ENCODE results near the gene STXBP1. TPM values are rescaled to one million over a fixed set of nuclear protein-coding genes. Genes with fewer than 3 reads are reported as not detected.

Gene STXBP1
- total RNA-seq, 1 experiment from 2014 or later = 10.9 TPM

GRCh38 chr9:127730262-127730661, 118.2 kb downstream of the STXBP1 start:
- H3K4me1 ChIP-seq (ENCODE audit: insufficient read depth, low read length, poor library complexity, severe bottlenecking) = peaks cover 6% of the 10 kb centered on the region
- no peaks in the 10 kb centered on the region for H3K36me3 ChIP-seq (ENCODE audit: insufficient read depth, low read length, poor library complexity, severe bottlenecking)
- no peak for DNase-seq (ENCODE audit: low spot score)
- BruUV-seq (replicated peaks) = no TSS peak
- H3K27me3 ChIP-seq (replicated peaks; ENCODE audit: insufficient read depth, low read depth, low read length, poor library complexity) = no peaks in the 10 kb centered on the region
- no peaks in the 10 kb centered on the region for H3K9me3 ChIP-seq (ENCODE audit: low read depth, low read length, poor library complexity, severe bottlenecking)
- TF ChIP-seq CTCF (conservative IDR thresholded peaks at IDR 0.05; ENCODE audit: low read depth, low read length) (no peak), EZH2 (IDR thresholded peaks at IDR 0.05; ENCODE audit: borderline replicate concordance, low read depth, low read length, poor library complexity, severe bottlenecking) (no peak)
- intact Hi-C loops (cut with micrococcal nuclease; ENCODE audit: unreplicated experiment) = no loop called here
- CTCF ChIA-PET = no interaction called here
- POLR2A ChIA-PET (ENCODE audit: low non-redundant PET) = no interaction called here
- H3K4me3 ChIP-seq (ENCODE audit: low read depth, low read length, poor library complexity, severe bottlenecking) = no peak overlapping the region
- no peak overlapping the region for H3K27ac ChIP-seq (ENCODE audit: low read depth, low read length, poor library complexity, severe bottlenecking)

- Histone ChIP-seq H3K27me3 (replicated peaks; ENCODE audit: insufficient read depth, low read depth, low read length, poor library complexity) (no peaks in the 10 kb centered on the region), H3K4me1 (ENCODE audit: insufficient read depth, low read length, poor library complexity, severe bottlenecking) (peaks cover 10% of the 10 kb centered on the region), H3K9me3 (ENCODE audit: low read depth, low read length, poor library complexity, severe bottlenecking) (no peaks in the 10 kb centered on the region), H3K27ac (ENCODE audit: low read depth, low read length, poor library complexity, severe bottlenecking) (no peak overlapping the region), H3K36me3 (ENCODE audit: insufficient read depth, low read length, poor library complexity, severe bottlenecking) (no peaks in the 10 kb centered on the region), H3K4me3 (ENCODE audit: low read depth, low read length, poor library complexity, severe bottlenecking) (no peak overlapping the region)
- no peak for DNase-seq (ENCODE audit: low spot score)
- TF ChIP-seq EZH2 (IDR thresholded peaks at IDR 0.05; ENCODE audit: borderline replicate concordance, low read depth, low read length, poor library complexity, severe bottlenecking) (no peak), CTCF (conservative IDR thresholded peaks at IDR 0.05; ENCODE audit: low read depth, low read length) (no peak)
- no TSS peak for BruUV-seq (replicated peaks)
- ChIA-PET CTCF (no interaction called here), POLR2A (ENCODE audit: low non-redundant PET) (no interaction called here)
- intact Hi-C loops (cut with micrococcal nuclease; ENCODE audit: unreplicated experiment) = no loop called here
Measured at GRCh38 chr9:127730799-127731410, 118.8 kb downstream of the STXBP1 start.

- Histone ChIP-seq H3K27me3 (replicated peaks; ENCODE audit: insufficient read depth, low read depth, low read length, poor library complexity) (no peaks in the 10 kb centered on the region), H3K27ac (ENCODE audit: low read depth, low read length, poor library complexity, severe bottlenecking) (no peak overlapping the region), H3K9me3 (ENCODE audit: low read depth, low read length, poor library complexity, severe bottlenecking) (no peaks in the 10 kb centered on the region), H3K4me3 (ENCODE audit: low read depth, low read length, poor library complexity, severe bottlenecking) (no peak overlapping the region), H3K36me3 (ENCODE audit: insufficient read depth, low read length, poor library complexity, severe bottlenecking) (no peaks in the 10 kb centered on the region), H3K4me1 (ENCODE audit: insufficient read depth, low read length, poor library complexity, severe bottlenecking) (peaks cover 10% of the 10 kb centered on the region)
- intact Hi-C loops (cut with micrococcal nuclease; ENCODE audit: unreplicated experiment) = no loop called here
- POLR2A ChIA-PET (ENCODE audit: low non-redundant PET) = no interaction called here
- CTCF ChIA-PET = no interaction called here
- TF ChIP-seq EZH2 (IDR thresholded peaks at IDR 0.05; ENCODE audit: borderline replicate concordance, low read depth, low read length, poor library complexity, severe bottlenecking) = no peak
- TF ChIP-seq CTCF (conservative IDR thresholded peaks at IDR 0.05; ENCODE audit: low read depth, low read length) = no peak
- BruUV-seq (replicated peaks) = no TSS peak
- no peak for DNase-seq (ENCODE audit: low spot score)
Measured at GRCh38 chr9:127731938-127732337, 119.9 kb downstream of the STXBP1 start.
